22Rv1 (cell line): ENCODE measurements around the gene KIRREL2.

Source experiments
- ZFX ChIP-seq: fragments of 450-650 bp; IDR thresholded peaks from 2 replicates; pipeline ENCODE4 v1.6.1; 2017; ENCODE audit warnings: antibody characterized with exemption, borderline replicate concordance
- TF ChIP-seq, protein P1 (sequence below): fragments of 450-650 bp; IDR thresholded peaks from 2 replicates; pipeline ENCODE4 v1.5.1; 2017; ENCODE audit warnings: mild to moderate bottlenecking

DNA sequence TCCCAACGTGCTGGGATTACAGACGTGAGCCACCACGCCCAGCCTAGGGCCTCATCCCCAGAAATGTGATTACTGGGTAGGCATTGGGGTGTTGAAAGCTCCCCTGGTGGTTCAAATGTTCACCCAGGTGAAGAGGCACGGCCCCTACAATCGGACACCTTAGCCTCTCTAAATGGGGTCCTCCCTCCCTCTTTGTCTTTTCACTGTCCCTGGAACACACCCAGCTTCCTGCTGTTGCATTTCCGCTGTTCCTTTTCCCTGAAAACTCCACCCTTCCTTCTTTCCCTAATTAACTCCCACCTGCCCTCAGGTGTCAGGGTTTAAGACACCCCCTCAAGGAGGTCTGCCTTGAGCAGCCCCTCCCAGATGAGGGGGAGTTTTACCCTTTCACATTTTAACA lies 40.4 kb upstream of the KIRREL2 start:
- TF ChIP-seq, protein P1, sequence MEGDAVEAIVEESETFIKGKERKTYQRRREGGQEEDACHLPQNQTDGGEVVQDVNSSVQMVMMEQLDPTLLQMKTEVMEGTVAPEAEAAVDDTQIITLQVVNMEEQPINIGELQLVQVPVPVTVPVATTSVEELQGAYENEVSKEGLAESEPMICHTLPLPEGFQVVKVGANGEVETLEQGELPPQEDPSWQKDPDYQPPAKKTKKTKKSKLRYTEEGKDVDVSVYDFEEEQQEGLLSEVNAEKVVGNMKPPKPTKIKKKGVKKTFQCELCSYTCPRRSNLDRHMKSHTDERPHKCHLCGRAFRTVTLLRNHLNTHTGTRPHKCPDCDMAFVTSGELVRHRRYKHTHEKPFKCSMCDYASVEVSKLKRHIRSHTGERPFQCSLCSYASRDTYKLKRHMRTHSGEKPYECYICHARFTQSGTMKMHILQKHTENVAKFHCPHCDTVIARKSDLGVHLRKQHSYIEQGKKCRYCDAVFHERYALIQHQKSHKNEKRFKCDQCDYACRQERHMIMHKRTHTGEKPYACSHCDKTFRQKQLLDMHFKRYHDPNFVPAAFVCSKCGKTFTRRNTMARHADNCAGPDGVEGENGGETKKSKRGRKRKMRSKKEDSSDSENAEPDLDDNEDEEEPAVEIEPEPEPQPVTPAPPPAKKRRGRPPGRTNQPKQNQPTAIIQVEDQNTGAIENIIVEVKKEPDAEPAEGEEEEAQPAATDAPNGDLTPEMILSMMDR = no peak
- no peak for TF ChIP-seq ZFX
